Measurements from ENCODE around the gene ID2.

DNA sequence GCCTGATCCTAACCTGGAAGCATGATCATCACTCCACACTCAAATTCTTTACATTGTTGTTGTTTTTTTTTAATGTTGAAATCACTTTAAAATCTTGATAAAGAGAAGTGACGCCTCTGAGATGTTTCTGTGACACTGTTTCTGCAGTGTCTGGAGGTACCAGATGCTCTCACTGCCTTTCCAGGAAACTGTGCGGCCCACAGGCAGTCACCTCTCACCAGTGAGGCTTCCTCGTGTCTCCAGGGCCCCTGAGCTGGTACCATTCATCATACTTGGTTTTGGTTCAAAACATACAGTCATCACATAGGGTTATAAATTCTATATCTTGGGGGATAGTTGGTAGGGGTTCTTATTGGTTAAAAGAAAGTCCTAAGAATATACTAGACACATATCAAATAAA lies 10.1 kb upstream of the ID2 start:
- no peak for TF ChIP-seq CTCF (IDR thresholded peaks at IDR 0.05)
- TF ChIP-seq POLR2A (IDR thresholded peaks at IDR 0.05), result no peak

All from breast epithelium (tissue), 3 donors.